Breast epithelium (tissue), 4 donors: ENCODE data around the gene QTRT2. TPM values are rescaled to one million over a fixed set of nuclear protein-coding genes. Genes with fewer than 3 reads are reported as not detected.

Source experiments
- DNase-seq, 2 donors: peaks; one replicate each; pipeline ENCODE4 v3.0.0-alpha.2; 2019; ENCODE audit warnings: low spot score in 2 of 2
- H3K27ac ChIP-seq, 2 donors: fragments of 200-600 bp; sonication (generic) in 1 of 2; one replicate each; pipeline ENCODE4 v1.5.1; 2016 to 2019; ENCODE audit warnings: mild to moderate bottlenecking in 1 of 2
- H3K27me3 ChIP-seq, 2 donors: fragments of 200-600 bp; sonication (generic) in 1 of 2; one replicate each; pipeline versions ENCODE4 v1.5.1 to v1.6.0; 2017 to 2019; ENCODE audit warnings: control low read depth in 1 of 2, mild to moderate bottlenecking in 1 of 2
- H3K36me3 ChIP-seq: fragments of 200-600 bp; one replicate; pipeline ENCODE4 v1.5.1; 2019
- H3K4me1 ChIP-seq, 2 donors: fragments of 200-600 bp; sonication (generic); one replicate each; pipeline ENCODE4 v1.5.1; 2016 to 2019; ENCODE audit warnings: control low read depth in 1 of 2
- H3K4me3 ChIP-seq, 3 donors: fragments of 200-600 bp; sonication (generic); 1 replicate in 2 of 3; 2 replicates in 1 of 3; pipeline ENCODE4 v1.5.1; 2016 to 2019; ENCODE audit warnings: mild to moderate bottlenecking in 3 of 3, moderate library complexity in 2 of 3
- H3K9me3 ChIP-seq, 2 donors: fragments of 200-600 bp; sonication (generic) in 1 of 2; one replicate each; pipeline ENCODE4 v1.5.1; 2016 to 2019; ENCODE audit warnings: control low read depth in 1 of 2
- CTCF ChIP-seq, 3 donors: fragments of 450-650 bp; IDR thresholded peaks; one replicate each; pipeline ENCODE4 v1.5.1; 2016 to 2017; ENCODE audit warnings: antibody characterized with exemption in 3 of 3, mild to moderate bottlenecking in 3 of 3, moderate library complexity in 3 of 3
- POLR2A ChIP-seq: fragments of 450-650 bp; IDR thresholded peaks from one replicate; pipeline ENCODE4 v1.6.1; 2016; ENCODE audit warnings: antibody characterized with exemption, mild to moderate bottlenecking, moderate library complexity
- POLR2AphosphoS5 ChIP-seq, 3 donors: sonication (generic); formaldehyde crosslinking; IDR thresholded peaks; one replicate each; pipeline ENCODE4 v1.6.1; 2017; ENCODE audit warnings: antibody characterized with exemption in 3 of 3
- intact Hi-C: fragments of 100-400 bp; cut with DNase I; formaldehyde crosslinking; loops from one replicate; pipeline ENCODE4 v1.15.1; 2023; ENCODE audit warnings: low total_unique reads
- total RNA-seq, 3 donors: library from RNA; depleted of rRNA; stranded (reverse); fragments of >200 nt; gene quantifications; one replicate each; pipeline ENCODE4 v1.1.0, GENCODE V29; 2016

QTRT2 gene
- total RNA-seq, 3 donors from 2014 or later = 11.0 to 25.8 (median 15.1) TPM

GRCh38 chr3:114034211-114034610 lies 22.3 kb upstream of the QTRT2 start:
- no peak for TF ChIP-seq POLR2AphosphoS5 (IDR thresholded peaks at IDR 0.05)
- no peak for TF ChIP-seq POLR2A
- no peak for TF ChIP-seq CTCF (IDR thresholded peaks at IDR 0.05)
- Histone ChIP-seq H3K27ac (no peak overlapping the region), H3K9me3 (no peaks in the 10 kb centered on the region), H3K36me3 (no peaks in the 10 kb centered on the region), H3K4me1 (no peaks in the 10 kb centered on the region), H3K27me3 (no peaks in the 10 kb centered on the region), H3K4me3 (no peak overlapping the region)
- no peak for DNase-seq
- intact Hi-C loops = no loop called here

- no peak overlapping the region for H3K4me3 ChIP-seq
- no peaks in the 10 kb centered on the region for H3K36me3 ChIP-seq
- intact Hi-C loops = no loop called here
- TF ChIP-seq POLR2AphosphoS5 (IDR thresholded peaks at IDR 0.05) (no peak), CTCF (IDR thresholded peaks at IDR 0.05) (no peak), POLR2A (no peak)
- no peaks in the 10 kb centered on the region for H3K27me3 ChIP-seq
- no peak overlapping the region for H3K27ac ChIP-seq
- no peaks in the 10 kb centered on the region for H3K9me3 ChIP-seq
- H3K4me1 ChIP-seq = no peaks in the 10 kb centered on the region
- DNase-seq = no peak
Observed at GRCh38 chr3:114034787-114035545, 21.6 kb upstream of the QTRT2 start.

- H3K9me3 ChIP-seq = no peaks in the 10 kb centered on the region
- DNase-seq = no peak
- no peak overlapping the region for H3K4me3 ChIP-seq
- H3K27ac ChIP-seq = no peak overlapping the region
- intact Hi-C loops = no loop called here
- H3K4me1 ChIP-seq = no peaks in the 10 kb centered on the region
- no peak for TF ChIP-seq CTCF (IDR thresholded peaks at IDR 0.05)
- no peak for TF ChIP-seq POLR2A
- no peak for TF ChIP-seq POLR2AphosphoS5 (IDR thresholded peaks at IDR 0.05)
- no peaks in the 10 kb centered on the region for H3K36me3 ChIP-seq
- no peaks in the 10 kb centered on the region for H3K27me3 ChIP-seq
Observed at GRCh38 chr3:114035896-114036295, 20.6 kb upstream of the QTRT2 start.

- no peak for TF ChIP-seq POLR2AphosphoS5 (IDR thresholded peaks at IDR 0.05)
- no peaks in the 10 kb centered on the region for H3K27me3 ChIP-seq
- intact Hi-C loops = no loop called here
- DNase-seq = no peak
- H3K27ac ChIP-seq = no peak overlapping the region
- no peaks in the 10 kb centered on the region for H3K9me3 ChIP-seq
- no peak overlapping the region for H3K4me3 ChIP-seq
- H3K36me3 ChIP-seq = no peaks in the 10 kb centered on the region
- no peaks in the 10 kb centered on the region for H3K4me1 ChIP-seq
Observed at GRCh38 chr3:114043205-114043604, 13.3 kb upstream of the QTRT2 start.

- intact Hi-C loops = no loop called here
- no peak overlapping the region for H3K4me3 ChIP-seq
- no peak for TF ChIP-seq POLR2AphosphoS5 (IDR thresholded peaks at IDR 0.05)
- no peak for TF ChIP-seq POLR2A
- TF ChIP-seq CTCF (IDR thresholded peaks at IDR 0.05) = no peak
- no peaks in the 10 kb centered on the region for H3K9me3 ChIP-seq
- H3K36me3 ChIP-seq = no peaks in the 10 kb centered on the region
- DNase-seq = no peak
- H3K27me3 ChIP-seq = no peaks in the 10 kb centered on the region
- H3K27ac ChIP-seq = no peak overlapping the region
- H3K4me1 ChIP-seq = no peaks in the 10 kb centered on the region
Observed at GRCh38 chr3:114052216-114052615, 4.3 kb upstream of the QTRT2 start.
